ENCODE data around the gene TRPM1. TPM values are rescaled to one million over a fixed set of nuclear protein-coding genes. Genes with fewer than 3 reads are reported as not detected.

TRPM1 gene
- polyA plus RNA-seq, 2 of the 4 experiments (the other 2 are of a cell fraction): not detected

- DNase-seq (ENCODE audit: low read depth in 1 of 2, low spot score in 1 of 2) (no peak), FAIRE-seq (no peak), ATAC-seq (no peak)
- H3K27ac ChIP-seq: no peak overlapping the region
- ChIA-PET POLR2A (no interaction called here), CTCF (interaction anchor here (1.6 to 6.5 kb wide), 2 partner anchors 20 to 339 kb away, joined by 5 to 42 read pairs; no protein-coding TSS in a partner anchor)
- H3K9me3 ChIP-seq: no peaks in the 10 kb centered on the region
- H3K4me2 ChIP-seq: no peak overlapping the region
- no peaks in the 10 kb centered on the region for H3K4me1 ChIP-seq
- 82% methylated on average over 4 of the region's 4 CpGs for WGBS (ENCODE audit: missing lambda C conversion rate)
- no peak for TF ChIP-seq JUN (IDR thresholded peaks at IDR 0.05)
- TF ChIP-seq ZSCAN20 (CRISPR knock-in tag; IDR thresholded peaks at IDR 0.05): no peak
- TF ChIP-seq CTCF (IDR thresholded peaks at IDR 0.05): no peak
- TF ChIP-seq MAZ (IDR thresholded peaks at IDR 0.05; ENCODE audit: borderline replicate concordance, low read depth, low read length): no peak
- no peak for TF ChIP-seq ATOH8 (CRISPR knock-in tag; IDR thresholded peaks at IDR 0.05; ENCODE audit: low read depth)
- H3K4me3 ChIP-seq: no peak overlapping the region
Measured at GRCh38 chr15:31149987-31150386, 48.5 kb upstream of the TRPM1 start.

- H3K4me3 ChIP-seq: no peak overlapping the region
- ATAC-seq (no peak), DNase-seq (ENCODE audit: low read depth in 1 of 2, low spot score in 1 of 2) (no peak), FAIRE-seq (no peak)
- H3K4me1 ChIP-seq: no peaks in the 10 kb centered on the region
- H3K4me2 ChIP-seq: no peak overlapping the region
- H3K9me3 ChIP-seq: no peaks in the 10 kb centered on the region
- ChIA-PET POLR2A (no interaction called here), CTCF (interaction anchor here (1.3 to 6.5 kb wide), 4 partner anchors 11 to 341 kb away, joined by 3 to 42 read pairs (median 5); no protein-coding TSS in a partner anchor)
- WGBS (ENCODE audit: missing lambda C conversion rate): 38% methylated on average over 6 of the region's 6 CpGs
- TF ChIP-seq, protein P1, sequence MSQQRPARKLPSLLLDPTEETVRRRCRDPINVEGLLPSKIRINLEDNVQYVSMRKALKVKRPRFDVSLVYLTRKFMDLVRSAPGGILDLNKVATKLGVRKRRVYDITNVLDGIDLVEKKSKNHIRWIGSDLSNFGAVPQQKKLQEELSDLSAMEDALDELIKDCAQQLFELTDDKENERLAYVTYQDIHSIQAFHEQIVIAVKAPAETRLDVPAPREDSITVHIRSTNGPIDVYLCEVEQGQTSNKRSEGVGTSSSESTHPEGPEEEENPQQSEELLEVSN (IDR thresholded peaks at IDR 0.05; ENCODE audit: borderline replicate concordance, low read depth): no peak
- no peak overlapping the region for H3K27ac ChIP-seq
Measured at GRCh38 chr15:31149088-31149505, 47.6 kb upstream of the TRPM1 start.

- ChIA-PET POLR2A (no interaction called here), CTCF (interaction anchor here (1.3 to 6.5 kb wide), 5 partner anchors 10 to 342 kb away, joined by 3 to 42 read pairs (median 5); no protein-coding TSS in a partner anchor)
- Histone ChIP-seq H3K4me2 (no peak overlapping the region), H3K27ac (no peak overlapping the region), H3K4me1 (no peaks in the 10 kb centered on the region), H3K9me3 (no peaks in the 10 kb centered on the region), H3K4me3 (no peak overlapping the region)
- TF ChIP-seq ZC3H11A (IDR thresholded peaks at IDR 0.05): no peak
- TF ChIP-seq SMC3 (IDR thresholded peaks at IDR 0.05): no peak
- no peak for TF ChIP-seq REST (IDR thresholded peaks at IDR 0.05)
- ATAC-seq: peak; percentile 22 to 51; a peak in 3 of 6 replicates
- FAIRE-seq: no peak
- 63% methylated on average over 13 of the region's 13 CpGs for WGBS (ENCODE audit: missing lambda C conversion rate)
- no peak for DNase-seq (ENCODE audit: low read depth in 1 of 2, low spot score in 1 of 2)
Measured at GRCh38 chr15:31148297-31149087, 47.0 kb upstream of the TRPM1 start.

- Histone ChIP-seq H3K4me2 (no peak overlapping the region), H3K9me3 (no peaks in the 10 kb centered on the region), H3K4me3 (no peak overlapping the region), H3K27ac (no peak overlapping the region), H3K4me1 (no peaks in the 10 kb centered on the region)
- ChIA-PET POLR2A (no interaction called here), CTCF (interaction anchor here (1.3 to 6.5 kb wide), 3 partner anchors 9 to 24 kb away, joined by 3 to 42 read pairs (median 5); no protein-coding TSS in a partner anchor)
- WGBS (ENCODE audit: missing lambda C conversion rate): 69% methylated on average over 4 of the region's 4 CpGs
- FAIRE-seq (no peak), DNase-seq (ENCODE audit: low read depth in 1 of 2, low spot score in 1 of 2) (no peak), ATAC-seq (no peak)
- TF ChIP-seq ZSCAN20 (CRISPR knock-in tag; IDR thresholded peaks at IDR 0.05): no peak
- no peak for TF ChIP-seq FOXS1 (CRISPR knock-in tag; IDR thresholded peaks at IDR 0.05)
- TF ChIP-seq, protein P1 (IDR thresholded peaks at IDR 0.05; ENCODE audit: borderline replicate concordance, low read depth): no peak
- TF ChIP-seq ELK1 (IDR thresholded peaks at IDR 0.05; ENCODE audit: low read depth, low read length): no peak
- no peak for TF ChIP-seq EHMT2 (IDR thresholded peaks at IDR 0.05; ENCODE audit: low read depth)
- TF ChIP-seq RARB (CRISPR knock-in tag; IDR thresholded peaks at IDR 0.05): no peak
- TF ChIP-seq NFE2L2 (conservative IDR thresholded peaks at IDR 0.05; ENCODE audit: low read length): no peak
- TF ChIP-seq CBX2 (IDR thresholded peaks at IDR 0.05; ENCODE audit: borderline replicate concordance, low read depth): no peak
- TF ChIP-seq FOSL2 (IDR thresholded peaks at IDR 0.05): no peak
- no peak for TF ChIP-seq FOSL2 (CRISPR knock-in tag; IDR thresholded peaks at IDR 0.05)
- no peak for TF ChIP-seq SMC3 (IDR thresholded peaks at IDR 0.05)
- TF ChIP-seq MAFK (IDR thresholded peaks at IDR 0.05; ENCODE audit: partially characterized antibody): no peak
- no peak for TF ChIP-seq CHD4 (IDR thresholded peaks at IDR 0.05; ENCODE audit: borderline replicate concordance)
- no peak for TF ChIP-seq JUN (IDR thresholded peaks at IDR 0.05)
Measured at GRCh38 chr15:31147944-31148296, 46.4 kb upstream of the TRPM1 start.
